HG03442 (cell line): Measurements from ENCODE around the gene VWA8.
"Not testable (repeated sequence)": the region's sequence is repeated elsewhere in the genome, so short reads cannot be mapped to it uniquely, and the experiment has no call there.

ENCODE experiments used
- ATAC-seq: cut with Tn5 transposase; IDR thresholded peaks from one replicate; pipeline ENCODE4 v1.9.1; 2021; ENCODE audit warnings: mild to moderate bottlenecking, moderate library complexity; ENCODE audit not compliant: unreplicated experiment

Gene VWA8

GRCh38 chr13:41928323-41928722 is 32.6 kb downstream of the VWA8 start:
- ATAC-seq = no peak

- ATAC-seq = no peak
Measured at GRCh38 chr13:41925014-41925413, 35.9 kb downstream of the VWA8 start.

GRCh38 chr13:41922894-41923293 is 38.0 kb downstream of the VWA8 start:
- ATAC-seq = not testable (repeated sequence)

GRCh38 chr13:41919741-41920487 is 41.0 kb downstream of the VWA8 start:
- ATAC-seq = no peak

GRCh38 chr13:41919031-41919740 is 41.7 kb downstream of the VWA8 start:
- ATAC-seq = no peak

- no peak for ATAC-seq
Measured at GRCh38 chr13:41917641-41918040, 43.3 kb downstream of the VWA8 start.

- ATAC-seq = peak; percentile 87
Measured at GRCh38 chr13:41916173-41916954, 44.5 kb downstream of the VWA8 start.

- no peak for ATAC-seq
Measured at GRCh38 chr13:41915081-41915480, 45.8 kb downstream of the VWA8 start.

GRCh38 chr13:41914552-41914951 is 46.4 kb downstream of the VWA8 start:
- no peak for ATAC-seq

- no peak for ATAC-seq
Measured at GRCh38 chr13:41909506-41909905, 51.4 kb downstream of the VWA8 start.

GRCh38 chr13:41905600-41906254 is 55.2 kb downstream of the VWA8 start:
- peak; percentile 85 for ATAC-seq

GRCh38 chr13:41900918-41901317 is 60.0 kb downstream of the VWA8 start:
- no peak for ATAC-seq

- ATAC-seq = not testable (repeated sequence)
Measured at GRCh38 chr13:41898411-41898810, 62.5 kb downstream of the VWA8 start.

- ATAC-seq = no peak
Measured at GRCh38 chr13:41897126-41897525, 63.8 kb downstream of the VWA8 start.

- no peak for ATAC-seq
Measured at GRCh38 chr13:41895478-41895877, 65.4 kb downstream of the VWA8 start.

- no peak for ATAC-seq
Measured at GRCh38 chr13:41891119-41891518, 69.8 kb downstream of the VWA8 start.

- ATAC-seq = no peak
Measured at GRCh38 chr13:41883147-41883546, 77.8 kb downstream of the VWA8 start.

- not testable (repeated sequence) for ATAC-seq
Measured at GRCh38 chr13:41881890-41882289, 79.0 kb downstream of the VWA8 start.

GRCh38 chr13:41880966-41881365 is 79.9 kb downstream of the VWA8 start:
- ATAC-seq = no peak

GRCh38 chr13:41864658-41865057 is 96.3 kb downstream of the VWA8 start:
- ATAC-seq = no peak

- ATAC-seq = not testable (repeated sequence)
Measured at GRCh38 chr13:41862659-41863058, 98.2 kb downstream of the VWA8 start.
